Endodermal cell (in vitro differentiated cells): Measurements from ENCODE around the gene PRMT9. TPM values are rescaled to one million over a fixed set of nuclear protein-coding genes. Genes with fewer than 3 reads are reported as not detected.

Experiments used
- DNase-seq: peaks from one replicate; pipeline ENCODE4 v3.0.0-alpha.2; 2017
- H3K27ac ChIP-seq: 2 replicates; pipeline ENCODE4 v1.5.1; 2013; ENCODE audit warnings: mild to moderate bottlenecking, low read depth, low read length, moderate library complexity
- H3K27me3 ChIP-seq: 2 replicates; pipeline ENCODE4 v1.6.1; 2013; ENCODE audit warnings: mild to moderate bottlenecking, low read length, moderate library complexity; ENCODE audit not compliant: insufficient read depth, control insufficient read depth, poor library complexity, severe bottlenecking
- H3K36me3 ChIP-seq: 2 replicates; pipeline ENCODE4 v1.7.0; 2013; ENCODE audit warnings: mild to moderate bottlenecking, low read length, moderate library complexity; ENCODE audit not compliant: control insufficient read depth, insufficient read depth
- H3K4me1 ChIP-seq: one replicate; pipeline ENCODE4 v1.7.0; 2013; ENCODE audit warnings: low read length; ENCODE audit not compliant: control insufficient read depth, insufficient read depth
- H3K4me3 ChIP-seq: 2 replicates; pipeline ENCODE4 v1.5.1; 2013; ENCODE audit warnings: mild to moderate bottlenecking, low read length, moderate library complexity
- H3K9ac ChIP-seq: 2 replicates; pipeline ENCODE4 v1.6.1; 2013; ENCODE audit warnings: mild to moderate bottlenecking, low read length, moderate library complexity; ENCODE audit not compliant: poor library complexity, severe bottlenecking; ENCODE audit errors: extremely low read depth
- H3K9me3 ChIP-seq: 2 replicates; pipeline ENCODE4 v1.6.1; 2013; ENCODE audit warnings: mild to moderate bottlenecking, low read length, moderate library complexity; ENCODE audit not compliant: control insufficient read depth
- H3K27ac Mint-ChIP-seq: 2 replicates; pipeline ENCODE4 v1.8.0; 2020; ENCODE audit warnings: mixed read lengths
- H3K27me3 Mint-ChIP-seq: 2 replicates; pipeline ENCODE4 v1.8.0; 2021; ENCODE audit warnings: mild to moderate bottlenecking, mixed read lengths; ENCODE audit not compliant: insufficient read depth
- H3K36me3 Mint-ChIP-seq: 2 replicates; pipeline ENCODE4 v1.8.0; 2020; ENCODE audit warnings: low read depth, mixed read lengths
- H3K4me1 Mint-ChIP-seq: 2 replicates; pipeline ENCODE4 v1.8.0; 2020; ENCODE audit warnings: mixed read lengths
- H3K4me3 Mint-ChIP-seq: 2 replicates; pipeline ENCODE4 v1.8.0; 2020; ENCODE audit warnings: mild to moderate bottlenecking, moderate library complexity, mixed read lengths
- H3K9me3 Mint-ChIP-seq: 2 replicates; pipeline ENCODE4 v1.8.0; 2020; ENCODE audit warnings: mild to moderate bottlenecking, mixed read lengths
- CTCF ChIP-seq: fragments of 200-600 bp; sonication (generic); conservative IDR thresholded peaks from 2 replicates; pipeline ENCODE4 v1.5.0; 2021; ENCODE audit warnings: antibody characterized with exemption, mild to moderate bottlenecking
- WGBS, 2 experiments: methylation state at CpG; one replicate each; pipeline versions ENCODE4 v1.1.5 to v1.1.7; 2013; ENCODE audit warnings: missing lambda C conversion rate in 2 of 2, mixed read lengths in 1 of 2; ENCODE audit not compliant: insufficient coverage in 1 of 2, insufficient read length in 1 of 2; 5-methylcytosine and 5-hydroxymethylcytosine counted together
- total RNA-seq, 2 donors: library from RNA; stranded (reverse); fragmentation: NEBNext Ultra II Directional in 1 of 2; extraction: Animal tissue kit (Norgen Biotek cat#: 25700) in 1 of 2; gene quantifications; 2 replicates in 1 of 2; 3 replicates in 1 of 2; pipeline ENCODE4 v1.2.1, GENCODE V29; 2021

PRMT9 gene
- total RNA-seq, 2 donors from 2014 or later, result 15.3 to 17.3 TPM

- Mint-ChIP-seq H3K4me1 (peaks cover 2% of the 10 kb centered on the region), H3K36me3 (no peaks in the 10 kb centered on the region), H3K27me3 (no peaks in the 10 kb centered on the region), H3K4me3 (no peak overlapping the region), H3K9me3 (no peaks in the 10 kb centered on the region), H3K27ac (no peak overlapping the region)
- no peaks in the 10 kb centered on the region for H3K4me1 ChIP-seq
- H3K9me3 ChIP-seq, result no peaks in the 10 kb centered on the region
- no peak overlapping the region for H3K4me3 ChIP-seq
- DNase-seq, result no peak
- H3K27me3 ChIP-seq, result no peaks in the 10 kb centered on the region
- H3K9ac ChIP-seq, result no peak overlapping the region
- H3K27ac ChIP-seq, result no peak overlapping the region
- H3K36me3 ChIP-seq, result no peaks in the 10 kb centered on the region
- TF ChIP-seq CTCF, result no peak
- no CpG with 5 or more reads among the region's 1 CpG for WGBS, 2 experiments
Measured at GRCh38 chr4:147717878-147718277, 33.9 kb upstream of the PRMT9 start.

- no peak overlapping the region for H3K9ac ChIP-seq
- no peaks in the 10 kb centered on the region for H3K27me3 Mint-ChIP-seq
- no peak overlapping the region for H3K4me3 Mint-ChIP-seq
- no peaks in the 10 kb centered on the region for H3K9me3 ChIP-seq
- 96% methylated on average over 6 to 8 of the region's 8 CpGs for WGBS, 2 experiments
- no peaks in the 10 kb centered on the region for H3K27me3 ChIP-seq
- no peak overlapping the region for H3K27ac ChIP-seq
- H3K4me1 Mint-ChIP-seq, result no peaks in the 10 kb centered on the region
- no peak overlapping the region for H3K4me3 ChIP-seq
- H3K27ac Mint-ChIP-seq, result no peak overlapping the region
- H3K36me3 Mint-ChIP-seq, result no peaks in the 10 kb centered on the region
- no peaks in the 10 kb centered on the region for H3K36me3 ChIP-seq
- no peaks in the 10 kb centered on the region for H3K9me3 Mint-ChIP-seq
- no peak for DNase-seq
- no peak for TF ChIP-seq CTCF
- no peaks in the 10 kb centered on the region for H3K4me1 ChIP-seq
Measured at GRCh38 chr4:147714575-147715401, 30.8 kb upstream of the PRMT9 start.

GRCh38 chr4:147709999-147710398, 26.0 kb upstream of the PRMT9 start:
- DNase-seq, result no peak

More at GRCh38 chr4:147709999-147710398, 26.0 kb upstream of the PRMT9 start:
- no peaks in the 10 kb centered on the region for H3K27me3 Mint-ChIP-seq
- no peak for TF ChIP-seq CTCF
- Histone ChIP-seq H3K9me3 (no peaks in the 10 kb centered on the region), H3K4me3 (no peak overlapping the region), H3K36me3 (no peaks in the 10 kb centered on the region), H3K27me3 (no peaks in the 10 kb centered on the region), H3K9ac (no peak overlapping the region), H3K27ac (no peak overlapping the region), H3K4me1 (no peaks in the 10 kb centered on the region)
- H3K27ac Mint-ChIP-seq, result no peak overlapping the region
- no peaks in the 10 kb centered on the region for H3K9me3 Mint-ChIP-seq
- H3K36me3 Mint-ChIP-seq, result no peaks in the 10 kb centered on the region
- WGBS, 2 experiments, result 98% methylated on average over 5 of the region's 5 CpGs; no CpG with 5 or more reads in 1 of the 2 experiments
- no peak overlapping the region for H3K4me3 Mint-ChIP-seq
- H3K4me1 Mint-ChIP-seq, result no peaks in the 10 kb centered on the region
